PFSK-1 (cell line): ENCODE results near the gene KCNA4.

Experiments used
- POLR2AphosphoS5 ChIP-seq: IDR thresholded peaks from 2 replicates; pipeline ENCODE4 v1.6.1; 2012; ENCODE audit warnings: low read depth, mild to moderate bottlenecking, control low read depth, low read length, moderate library complexity
- SIN3A ChIP-seq: IDR thresholded peaks from 2 replicates; pipeline ENCODE4 v1.6.1; 2012; ENCODE audit warnings: mild to moderate bottlenecking, low read length, moderate library complexity, borderline replicate concordance; ENCODE audit not compliant: insufficient read depth

DNA sequence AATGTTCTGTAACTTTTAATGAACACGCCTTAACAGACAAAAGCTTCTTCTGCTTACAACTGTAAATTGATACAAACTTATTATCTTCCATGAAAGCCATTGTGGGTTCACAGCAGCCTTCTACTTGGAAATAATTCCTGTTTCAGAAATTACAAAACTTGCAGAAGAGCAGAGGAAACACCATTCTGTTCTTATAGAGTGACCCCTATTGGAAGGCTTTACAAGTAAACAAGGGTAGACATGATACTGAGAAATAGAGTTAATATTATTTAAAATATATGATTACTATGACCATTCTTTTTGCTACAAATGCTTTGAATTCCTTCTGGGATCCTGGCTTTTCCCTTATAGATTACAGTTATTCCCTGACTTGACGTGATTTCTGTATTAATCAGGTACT, 32.4 kb upstream of the KCNA4 start:
- TF ChIP-seq POLR2AphosphoS5 (no peak), SIN3A (no peak)
